Astrocyte (in vitro differentiated cells and primary cell): Measurements from ENCODE around the gene PPP2R5C. TPM values are rescaled to one million over a fixed set of nuclear protein-coding genes. Genes with fewer than 3 reads are reported as not detected.

Experiments used
- DNase-seq: peaks from one replicate; pipeline ENCODE4 v3.0.0-alpha.2; 2010; ENCODE audit warnings: low read depth
- FAIRE-seq: peaks from 2 replicates; lab custom pipeline; 2011; peaks lifted over from hg19 to GRCh38; lab: Jason Lieb, UNC
- H2AFZ ChIP-seq: 2 replicates; pipeline ENCODE4 v1.6.0; 2012; ENCODE audit warnings: low read depth, low read length, inconsistent platforms
- H3K27ac ChIP-seq: 2 replicates; pipeline ENCODE4 v1.5.1; 2011; ENCODE audit warnings: low read depth, low read length, inconsistent platforms
- H3K27me3 ChIP-seq: 2 replicates; pipeline ENCODE4 v1.6.0; 2011; ENCODE audit warnings: low read length, inconsistent platforms; ENCODE audit not compliant: insufficient read depth
- H3K36me3 ChIP-seq: 2 replicates; pipeline ENCODE4 v1.5.1; 2011; ENCODE audit warnings: low read length, inconsistent platforms; ENCODE audit not compliant: insufficient read depth
- H3K4me1 ChIP-seq: 2 replicates; pipeline ENCODE4 v1.5.1; 2011; ENCODE audit warnings: low read length, inconsistent platforms; ENCODE audit not compliant: insufficient read depth
- H3K4me2 ChIP-seq: 2 replicates; pipeline ENCODE4 v1.6.0; 2012; ENCODE audit warnings: low read length, inconsistent platforms
- H3K4me3 ChIP-seq: 2 replicates; pipeline ENCODE4 v1.5.1; 2011; ENCODE audit warnings: low read depth, mild to moderate bottlenecking, low read length, inconsistent platforms; ENCODE audit not compliant: insufficient read depth
- H3K79me2 ChIP-seq: 2 replicates; pipeline ENCODE4 v1.6.0; 2012; ENCODE audit warnings: mild to moderate bottlenecking, low read length, inconsistent platforms; ENCODE audit not compliant: insufficient read depth
- H3K9ac ChIP-seq: 2 replicates; pipeline ENCODE4 v1.6.0; 2012; ENCODE audit warnings: mild to moderate bottlenecking, low read length, inconsistent platforms
- H3K9me3 ChIP-seq: 2 replicates; pipeline ENCODE4 v1.5.1; 2012; ENCODE audit warnings: low read depth, mild to moderate bottlenecking, low read length, inconsistent platforms; ENCODE audit not compliant: insufficient read depth
- H4K20me1 ChIP-seq: 2 replicates; pipeline ENCODE4 v1.6.0; 2012; ENCODE audit warnings: low read length, inconsistent platforms; ENCODE audit not compliant: insufficient read depth
- H3K27ac Mint-ChIP-seq: one replicate; pipeline ENCODE4 v1.8.0; 2021; ENCODE audit warnings: mild to moderate bottlenecking, mixed read lengths; ENCODE audit not compliant: unreplicated experiment
- H3K27me3 Mint-ChIP-seq: one replicate; pipeline ENCODE4 v1.8.0; 2021; ENCODE audit warnings: low read depth, mixed read lengths; ENCODE audit not compliant: unreplicated experiment
- H3K36me3 Mint-ChIP-seq: one replicate; pipeline ENCODE4 v1.8.0; 2021; ENCODE audit warnings: low read depth, mixed read lengths; ENCODE audit not compliant: unreplicated experiment
- H3K4me1 Mint-ChIP-seq: one replicate; pipeline ENCODE4 v1.8.0; 2021; ENCODE audit warnings: low read depth, mixed read lengths; ENCODE audit not compliant: unreplicated experiment
- H3K4me3 Mint-ChIP-seq: one replicate; pipeline ENCODE4 v1.8.0; 2021; ENCODE audit warnings: mild to moderate bottlenecking, moderate library complexity, mixed read lengths; ENCODE audit not compliant: unreplicated experiment
- H3K9me3 Mint-ChIP-seq: one replicate; pipeline ENCODE4 v1.8.0; 2021; ENCODE audit warnings: mild to moderate bottlenecking, mixed read lengths; ENCODE audit not compliant: unreplicated experiment
- CTCF ChIP-seq: IDR thresholded peaks from 2 replicates; pipeline ENCODE4 v1.5.1; 2011; ENCODE audit warnings: low read depth, mild to moderate bottlenecking, inconsistent platforms, low read length, moderate library complexity; ENCODE audit not compliant: insufficient read depth
- EZH2 ChIP-seq: IDR thresholded peaks from 2 replicates; pipeline ENCODE4 v1.6.1; 2012; ENCODE audit warnings: mild to moderate bottlenecking, low read length, inconsistent platforms; ENCODE audit not compliant: insufficient read depth
- total RNA-seq: library from RNA; stranded (reverse); gene quantifications from 2 replicates; pipeline ENCODE4 v1.2.1, GENCODE V29; 2021

Gene PPP2R5C
- total RNA-seq, 1 donor from 2014 or later: 102 TPM

GRCh38 chr14:101716956-101717662, 44.4 kb upstream of the PPP2R5C start:
- Mint-ChIP-seq H3K27me3 (peaks cover 5% of the 10 kb centered on the region), H3K27ac (peak overlapping the region; percentile 69), H3K4me3 (no peak overlapping the region), H3K36me3 (no peaks in the 10 kb centered on the region), H3K4me1 (peaks cover 10% of the 10 kb centered on the region), H3K9me3 (peaks cover 10% of the 10 kb centered on the region)
- H3K27ac ChIP-seq: no peak overlapping the region
- H3K27me3 ChIP-seq: no peaks in the 10 kb centered on the region
- no peaks in the 10 kb centered on the region for H3K36me3 ChIP-seq
- no peak for TF ChIP-seq CTCF
- no peak for TF ChIP-seq EZH2
- no peak overlapping the region for H3K9ac ChIP-seq
- H3K9me3 ChIP-seq: no peaks in the 10 kb centered on the region
- H3K4me1 ChIP-seq: peaks cover 4% of the 10 kb centered on the region
- no peaks in the 10 kb centered on the region for H3K79me2 ChIP-seq
- H2AFZ ChIP-seq: no peak overlapping the region
- FAIRE-seq (no peak), DNase-seq (no peak)
- H3K4me3 ChIP-seq: no peak overlapping the region
- no peak overlapping the region for H3K4me2 ChIP-seq
- H4K20me1 ChIP-seq: no peaks in the 10 kb centered on the region

- FAIRE-seq (no peak), DNase-seq (no peak)
- H2AFZ ChIP-seq: no peak overlapping the region
- H3K9me3 ChIP-seq: no peaks in the 10 kb centered on the region
- no peaks in the 10 kb centered on the region for H3K27me3 ChIP-seq
- H3K9me3 Mint-ChIP-seq: peaks cover 10% of the 10 kb centered on the region
- H3K4me3 Mint-ChIP-seq: no peak overlapping the region
- no peaks in the 10 kb centered on the region for H3K79me2 ChIP-seq
- no peaks in the 10 kb centered on the region for H3K36me3 Mint-ChIP-seq
- peaks cover 5% of the 10 kb centered on the region for H3K27me3 Mint-ChIP-seq
- H3K4me3 ChIP-seq: no peak overlapping the region
- no peak overlapping the region for H3K4me2 ChIP-seq
- TF ChIP-seq CTCF: no peak
- H4K20me1 ChIP-seq: no peaks in the 10 kb centered on the region
- no peak overlapping the region for H3K9ac ChIP-seq
- H3K27ac Mint-ChIP-seq: no peak overlapping the region
- H3K4me1 ChIP-seq: peaks cover 4% of the 10 kb centered on the region
- H3K4me1 Mint-ChIP-seq: peaks cover 10% of the 10 kb centered on the region
- no peaks in the 10 kb centered on the region for H3K36me3 ChIP-seq
- no peak overlapping the region for H3K27ac ChIP-seq
Observed at GRCh38 chr14:101717663-101718490, 43.6 kb upstream of the PPP2R5C start.
